GM19023 (cell line): ENCODE measurements around the gene TPRG1.
"Not testable (repeated sequence)": the region's sequence is repeated elsewhere in the genome, so short reads cannot be mapped to it uniquely, and the experiment has no call there.

Experiments
- ATAC-seq: cut with Tn5 transposase; IDR thresholded peaks from one replicate; pipeline ENCODE4 v1.9.1; 2021; ENCODE audit warnings: mild to moderate bottlenecking, moderate library complexity; ENCODE audit not compliant: unreplicated experiment

TPRG1 gene

GRCh38 chr3:189307963-189308362, 136.2 kb downstream of the TPRG1 start:
- ATAC-seq, result no peak

- ATAC-seq, result no peak
Measured at GRCh38 chr3:189308608-189309007, 136.8 kb downstream of the TPRG1 start.

- no peak for ATAC-seq
Measured at GRCh38 chr3:189309400-189309975, 137.7 kb downstream of the TPRG1 start.

GRCh38 chr3:189311521-189311920, 139.8 kb downstream of the TPRG1 start:
- no peak for ATAC-seq

GRCh38 chr3:189312866-189313265, 141.1 kb downstream of the TPRG1 start:
- ATAC-seq, result no peak

GRCh38 chr3:189316296-189317019, 144.7 kb downstream of the TPRG1 start:
- no peak for ATAC-seq

- no peak for ATAC-seq
Measured at GRCh38 chr3:189317911-189318310, 146.1 kb downstream of the TPRG1 start.

- ATAC-seq, result no peak
Measured at GRCh38 chr3:189320511-189320910, 148.7 kb downstream of the TPRG1 start.

- ATAC-seq, result no peak
Measured at GRCh38 chr3:189322339-189322738, 150.6 kb downstream of the TPRG1 start.

- peak; percentile 99 for ATAC-seq
Measured at GRCh38 chr3:189324538-189325138, 152.9 kb downstream of the TPRG1 start.

- no peak for ATAC-seq
Measured at GRCh38 chr3:189325454-189325853, 153.7 kb downstream of the TPRG1 start.

- ATAC-seq, result not testable (repeated sequence)
Measured at GRCh38 chr3:189329630-189330029, 157.9 kb downstream of the TPRG1 start.

GRCh38 chr3:189330066-189330465, 158.3 kb downstream of the TPRG1 start:
- ATAC-seq, result no peak

GRCh38 chr3:189331002-189331418, 159.2 kb downstream of the TPRG1 start:
- ATAC-seq, result no peak

GRCh38 chr3:189334064-189334920, 162.5 kb downstream of the TPRG1 start:
- no peak for ATAC-seq

GRCh38 chr3:189337673-189338091, 165.9 kb downstream of the TPRG1 start:
- ATAC-seq, result no peak

- ATAC-seq, result no peak
Measured at GRCh38 chr3:189338366-189338765, 166.6 kb downstream of the TPRG1 start.

- ATAC-seq, result no peak
Measured at GRCh38 chr3:189339996-189340395, 168.2 kb downstream of the TPRG1 start.

- ATAC-seq, result no peak
Measured at GRCh38 chr3:189340680-189341460, 169.1 kb downstream of the TPRG1 start.

GRCh38 chr3:189342811-189343210, 171.0 kb downstream of the TPRG1 start:
- no peak for ATAC-seq

GRCh38 chr3:189344996-189345395, 173.2 kb downstream of the TPRG1 start:
- ATAC-seq, result no peak
